Ramos (cell line): ENCODE measurements around the gene STPG4.
"Not testable (repeated sequence)": the region's sequence is repeated elsewhere in the genome, so short reads cannot be mapped to it uniquely, and the experiment has no call there.

Experiments used
- in situ Hi-C: fragments of 300-500 bp; cut with MboI; formaldehyde crosslinking; loops from one replicate; pipeline ENCODE4 v1.14.3; 2022; ENCODE audit warnings: low sequenced_read_pairs; ENCODE audit not compliant: unreplicated experiment

The STPG4 gene

GRCh38 chr2:47155091-47155876, at the start of gene STPG4:
STPG4 (minus strand) TSS chr2:47155308; CDS start chr2:47155251, 57 bp downstream.
- in situ Hi-C loops, result no loop called here

- in situ Hi-C loops, result no loop called here
These were observed 49.6 kb upstream of the STPG4 start for GRCh38 chr2:47204691-47205090.

GRCh38 chr2:47203995-47204394, 48.9 kb upstream of the STPG4 start:
- in situ Hi-C loops, result no loop called here

GRCh38 chr2:47201224-47201623, 46.1 kb upstream of the STPG4 start:
- in situ Hi-C loops, result no loop called here

- in situ Hi-C loops, result no loop called here
These were observed 43.9 kb upstream of the STPG4 start for GRCh38 chr2:47198985-47199451.

- in situ Hi-C loops, result no loop called here
These were observed 41.4 kb upstream of the STPG4 start for GRCh38 chr2:47196499-47196898.

- in situ Hi-C loops, result no loop called here
These were observed 40.9 kb upstream of the STPG4 start for GRCh38 chr2:47196046-47196445.

- in situ Hi-C loops, result no loop called here
These were observed 40.0 kb upstream of the STPG4 start for GRCh38 chr2:47195148-47195547.

- in situ Hi-C loops, result no loop called here
These were observed 39.3 kb upstream of the STPG4 start for GRCh38 chr2:47194410-47194809.

- in situ Hi-C loops, result no loop called here
These were observed 38.5 kb upstream of the STPG4 start for GRCh38 chr2:47193607-47194006.

- in situ Hi-C loops, result no loop called here
These were observed 35.2 kb upstream of the STPG4 start for GRCh38 chr2:47190188-47190881.

GRCh38 chr2:47189635-47190034, 34.5 kb upstream of the STPG4 start:
- in situ Hi-C loops, result no loop called here

- in situ Hi-C loops, result no loop called here
These were observed 32.0 kb upstream of the STPG4 start for GRCh38 chr2:47187069-47187468.

- in situ Hi-C loops, result no loop called here
These were observed 31.2 kb upstream of the STPG4 start for GRCh38 chr2:47186351-47186750.

GRCh38 chr2:47185098-47185497, 30.0 kb upstream of the STPG4 start:
- in situ Hi-C loops, result not testable (repeated sequence)

- in situ Hi-C loops, result no loop called here
These were observed 26.1 kb upstream of the STPG4 start for GRCh38 chr2:47181176-47181575.

GRCh38 chr2:47180531-47180930, 25.4 kb upstream of the STPG4 start:
- in situ Hi-C loops, result no loop called here

GRCh38 chr2:47179388-47179787, 24.3 kb upstream of the STPG4 start:
- in situ Hi-C loops, result no loop called here

- in situ Hi-C loops, result no loop called here
These were observed 23.2 kb upstream of the STPG4 start for GRCh38 chr2:47178341-47178740.

GRCh38 chr2:47177043-47177565, 22.0 kb upstream of the STPG4 start:
- in situ Hi-C loops, result no loop called here

- in situ Hi-C loops, result no loop called here
These were observed 19.7 kb upstream of the STPG4 start for GRCh38 chr2:47174733-47175361.
